SU-DHL-6 (cell line): ENCODE results near the gene IL1A.

Source experiments
- EZH2phosphoT487 ChIP-seq: fragments of 200-600 bp; sonication (generic), shearing (Covaris generic); conservative IDR thresholded peaks from 2 replicates; pipeline ENCODE4 v1.6.1; 2018; ENCODE audit warnings: mild to moderate bottlenecking, antibody characterized with exemption, low read length, moderate library complexity, mixed read lengths
- TF ChIP-seq, protein P1 (sequence below): fragments of 200-600 bp; sonication (generic); IDR thresholded peaks from one replicate; pipeline ENCODE4 v1.5.1; 2017; ENCODE audit warnings: antibody characterized with exemption, mild to moderate bottlenecking, low read length, moderate library complexity; ENCODE audit not compliant: insufficient read depth, poor library complexity, severe bottlenecking

DNA sequence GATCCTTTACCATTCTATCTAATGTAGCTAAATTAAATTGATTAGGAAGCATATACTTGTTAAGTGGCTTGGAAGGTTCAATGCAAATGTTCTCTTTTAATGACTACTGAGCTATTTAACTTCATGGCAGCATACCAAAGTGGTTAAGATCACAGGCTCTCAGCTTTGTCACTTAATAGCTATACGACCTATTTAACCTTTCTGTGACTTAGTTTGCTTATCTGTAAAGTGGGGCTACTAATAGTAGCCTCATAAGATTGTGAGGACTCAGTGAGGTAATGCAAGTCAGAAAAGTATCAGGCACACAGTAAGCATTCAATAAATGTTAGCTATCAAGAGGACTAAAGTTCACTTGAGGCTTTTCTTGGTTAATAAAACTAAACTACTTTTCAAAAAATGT, 24.1 kb downstream of the IL1A start:
- TF ChIP-seq, protein P1, sequence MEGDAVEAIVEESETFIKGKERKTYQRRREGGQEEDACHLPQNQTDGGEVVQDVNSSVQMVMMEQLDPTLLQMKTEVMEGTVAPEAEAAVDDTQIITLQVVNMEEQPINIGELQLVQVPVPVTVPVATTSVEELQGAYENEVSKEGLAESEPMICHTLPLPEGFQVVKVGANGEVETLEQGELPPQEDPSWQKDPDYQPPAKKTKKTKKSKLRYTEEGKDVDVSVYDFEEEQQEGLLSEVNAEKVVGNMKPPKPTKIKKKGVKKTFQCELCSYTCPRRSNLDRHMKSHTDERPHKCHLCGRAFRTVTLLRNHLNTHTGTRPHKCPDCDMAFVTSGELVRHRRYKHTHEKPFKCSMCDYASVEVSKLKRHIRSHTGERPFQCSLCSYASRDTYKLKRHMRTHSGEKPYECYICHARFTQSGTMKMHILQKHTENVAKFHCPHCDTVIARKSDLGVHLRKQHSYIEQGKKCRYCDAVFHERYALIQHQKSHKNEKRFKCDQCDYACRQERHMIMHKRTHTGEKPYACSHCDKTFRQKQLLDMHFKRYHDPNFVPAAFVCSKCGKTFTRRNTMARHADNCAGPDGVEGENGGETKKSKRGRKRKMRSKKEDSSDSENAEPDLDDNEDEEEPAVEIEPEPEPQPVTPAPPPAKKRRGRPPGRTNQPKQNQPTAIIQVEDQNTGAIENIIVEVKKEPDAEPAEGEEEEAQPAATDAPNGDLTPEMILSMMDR = no peak
- no peak for TF ChIP-seq EZH2phosphoT487
